NCI-H748 (cell line): ENCODE measurements around the gene TRABD2B.
A peak's percentile ranks its signal among the peaks of the same experiment; 100 is the strongest.
"Not testable (repeated sequence)": the region's sequence is repeated elsewhere in the genome, so short reads cannot be mapped to it uniquely, and the experiment has no call there.

Source experiments
- DNase-seq: peaks from one replicate; lab custom pipeline; 2025; ENCODE audit not compliant: unreplicated experiment; lab: John Stamatoyannopoulos, UW

TRABD2B gene

DNA sequence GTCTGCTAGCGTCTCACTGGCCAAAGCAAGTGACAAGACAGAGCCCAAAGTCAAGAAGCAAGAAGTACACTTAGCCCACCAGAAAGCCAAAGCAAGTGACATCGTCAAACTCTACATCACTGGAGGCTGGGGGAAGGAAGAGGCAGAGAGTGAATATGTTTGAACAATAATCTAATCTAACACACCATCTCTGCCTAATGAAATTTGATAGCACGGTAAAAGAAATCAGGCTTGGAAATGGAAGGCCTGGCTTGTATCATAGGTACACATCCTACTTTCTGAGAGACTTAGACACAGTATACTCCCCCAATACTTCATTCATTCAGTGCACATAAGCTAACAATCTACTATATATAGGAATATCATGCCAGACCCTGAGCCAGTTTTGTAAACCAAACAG is 26.3 kb downstream of the TRABD2B start:
- DNase-seq, result no peak

DNA sequence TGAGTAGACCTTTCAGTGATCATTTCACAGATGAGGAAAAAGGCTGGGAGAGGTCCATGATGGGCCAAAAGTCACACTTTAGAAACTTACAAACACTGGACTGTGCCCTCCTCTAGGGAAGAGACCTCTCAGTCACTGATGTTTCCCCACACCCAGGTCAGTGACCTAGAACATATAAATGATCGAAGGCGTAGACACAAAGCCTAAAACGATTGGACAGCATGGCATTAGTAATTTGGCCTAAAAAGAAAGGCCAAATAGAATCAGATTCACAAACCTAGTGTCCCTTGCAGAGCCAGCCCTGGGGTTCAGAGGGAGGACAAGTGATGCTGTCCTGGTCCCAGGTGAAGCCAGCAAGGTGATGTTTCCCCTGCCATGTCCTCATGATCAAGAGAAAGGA is 27.7 kb downstream of the TRABD2B start:
- DNase-seq, result no peak

DNA sequence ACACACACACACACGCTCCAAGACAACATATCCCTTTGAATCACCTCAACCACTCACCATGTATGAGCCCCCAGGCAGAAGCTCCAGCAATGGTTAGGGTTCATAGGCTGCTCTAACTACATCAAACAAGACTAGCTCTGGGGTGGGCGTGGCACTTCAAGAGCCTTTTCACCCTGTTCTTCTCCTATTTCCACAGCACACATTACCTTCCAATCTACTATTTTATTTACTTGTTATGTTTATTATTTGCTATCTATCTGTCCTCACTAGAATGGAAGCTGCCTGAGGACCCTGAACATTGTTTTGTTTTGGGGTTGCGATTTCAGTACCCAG is 28.7 kb downstream of the TRABD2B start:
- no peak for DNase-seq

GRCh38 chr1:47967864-47968555 is 29.2 kb downstream of the TRABD2B start:
- no peak for DNase-seq

- no peak for DNase-seq
Measured at GRCh38 chr1:47965816-47966215, 31.4 kb downstream of the TRABD2B start.

- DNase-seq, result no peak
Measured at GRCh38 chr1:47964636-47965035, 32.5 kb downstream of the TRABD2B start.

DNA sequence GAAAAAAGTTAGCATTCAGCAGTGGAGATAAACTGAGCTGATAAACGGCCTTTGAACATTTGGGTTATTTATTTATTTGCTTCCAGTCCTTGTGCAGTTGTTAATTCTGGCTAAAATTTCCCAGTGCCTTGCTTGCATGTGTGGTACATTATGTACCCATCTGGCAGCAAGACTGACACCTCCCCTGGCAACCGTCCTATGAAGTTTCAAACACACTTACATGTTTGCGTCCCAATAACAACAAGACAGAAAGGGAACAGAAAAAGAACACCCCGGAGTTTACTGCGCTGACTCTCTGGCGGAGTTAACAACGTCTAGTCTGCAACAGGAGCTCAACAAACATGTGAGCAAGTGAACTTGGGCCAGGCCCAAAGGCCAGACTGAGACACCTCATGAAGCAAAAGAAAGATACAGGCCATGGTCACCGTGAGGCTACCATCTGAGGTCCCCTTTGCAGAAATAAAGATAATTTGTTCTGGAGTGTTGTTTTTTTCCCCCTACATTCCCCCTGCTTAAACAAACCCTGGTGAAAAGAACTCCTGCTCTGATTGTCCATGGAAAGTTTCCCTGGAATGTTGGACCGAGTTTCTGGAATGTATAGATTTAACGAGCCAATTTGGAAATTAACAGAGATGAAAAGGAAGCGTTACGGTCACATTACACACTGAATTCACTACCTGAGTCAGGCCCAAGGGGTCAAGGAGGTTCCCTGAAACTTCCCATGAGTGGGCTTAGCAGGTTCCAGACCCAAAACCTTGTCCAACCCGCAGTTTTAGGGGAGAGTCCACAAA is 33.4 kb downstream of the TRABD2B start:
- DNase-seq, result no peak

GRCh38 chr1:47962750-47963492 is 34.3 kb downstream of the TRABD2B start:
- DNase-seq, result no peak

- DNase-seq, result not testable (repeated sequence)
Measured at GRCh38 chr1:47961835-47962234, 35.4 kb downstream of the TRABD2B start.

GRCh38 chr1:47956491-47956890 is 40.7 kb downstream of the TRABD2B start:
- DNase-seq, result not testable (repeated sequence)

DNA sequence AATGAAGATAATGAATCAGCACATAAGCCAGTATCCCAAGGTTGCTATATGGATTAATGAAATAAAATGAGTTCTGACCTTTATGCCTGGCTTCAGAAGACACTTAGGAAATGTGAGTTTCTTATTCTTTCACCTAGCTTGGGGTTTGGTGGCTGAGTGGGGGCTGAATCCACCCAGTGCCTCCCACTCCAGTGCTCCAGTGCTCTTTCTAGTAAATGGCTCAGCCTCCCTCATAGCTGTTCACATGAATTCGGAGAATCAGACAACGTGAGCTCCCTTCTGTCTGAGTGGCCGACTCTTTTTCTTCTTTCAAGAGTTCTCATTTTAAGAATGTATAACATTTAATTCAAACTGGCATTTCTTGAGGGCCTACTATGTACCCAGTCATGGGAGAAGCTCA is 43.5 kb downstream of the TRABD2B start:
- DNase-seq, result no peak

- DNase-seq, result no peak
Measured at GRCh38 chr1:47951545-47952235, 45.5 kb downstream of the TRABD2B start.

GRCh38 chr1:47951026-47951425 is 46.2 kb downstream of the TRABD2B start:
- no peak for DNase-seq

DNA sequence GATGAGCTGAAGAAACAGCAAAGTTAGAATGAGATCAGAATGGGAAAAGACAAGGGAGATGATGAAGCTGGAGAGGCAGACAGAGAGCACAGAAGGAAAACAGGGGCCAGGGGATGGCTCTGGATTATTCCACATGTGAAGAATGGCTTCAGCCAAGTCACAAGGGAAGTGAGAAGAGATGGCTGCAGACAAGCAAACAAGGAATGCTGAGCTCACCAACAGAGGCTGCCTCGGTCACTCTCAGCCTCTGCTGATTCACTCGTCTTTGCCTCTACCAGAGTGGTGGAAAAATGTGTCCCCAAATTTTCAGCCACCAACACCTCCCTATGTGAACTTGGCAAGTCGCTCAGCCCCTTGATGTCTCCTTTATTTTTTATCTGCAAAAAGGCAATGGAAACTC is 46.7 kb downstream of the TRABD2B start:
- DNase-seq, result no peak

DNA sequence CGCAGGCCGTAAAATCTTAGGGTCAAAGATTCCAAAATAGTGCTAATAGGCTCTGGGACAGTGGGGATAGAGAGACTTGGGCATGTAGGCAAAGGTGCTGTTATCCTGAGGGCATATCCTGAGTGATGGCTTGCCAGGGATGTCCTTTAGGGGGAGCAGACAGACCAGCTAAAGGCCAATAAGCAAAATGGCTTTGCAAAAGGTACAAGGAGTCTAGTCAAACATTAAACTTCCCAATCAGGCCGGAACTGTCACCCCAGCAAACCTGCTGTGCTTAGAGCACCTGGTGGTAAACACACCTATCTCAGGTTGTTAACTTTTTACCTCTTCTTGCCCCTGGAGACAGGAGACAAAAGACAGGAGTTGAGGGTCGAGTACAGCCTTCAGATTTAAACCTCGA is 49.1 kb downstream of the TRABD2B start:
- DNase-seq, result no peak

- no peak for DNase-seq
Measured at GRCh38 chr1:47947531-47947930, 49.7 kb downstream of the TRABD2B start.

GRCh38 chr1:47944561-47944960 is 52.6 kb downstream of the TRABD2B start:
- DNase-seq, result no peak

DNA sequence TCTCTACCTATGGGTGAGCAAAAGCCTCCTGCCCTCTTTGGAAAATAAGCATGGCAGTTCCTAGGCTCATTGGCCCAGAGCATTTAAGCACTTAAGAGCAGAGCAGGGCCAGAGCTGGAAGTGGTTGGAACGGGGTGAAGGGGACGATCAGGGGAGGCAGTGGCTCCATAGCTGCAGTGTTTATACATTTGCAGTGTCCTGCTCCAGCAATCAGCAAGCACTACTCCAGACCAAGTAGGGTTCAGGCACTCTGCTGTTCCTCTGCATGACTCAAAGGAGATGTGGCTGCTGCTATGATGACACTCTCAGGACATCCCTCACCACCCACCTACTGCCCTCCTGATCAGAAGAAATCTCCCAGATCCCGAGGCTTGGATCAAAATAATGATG is 55.0 kb downstream of the TRABD2B start:
- no peak for DNase-seq

DNA sequence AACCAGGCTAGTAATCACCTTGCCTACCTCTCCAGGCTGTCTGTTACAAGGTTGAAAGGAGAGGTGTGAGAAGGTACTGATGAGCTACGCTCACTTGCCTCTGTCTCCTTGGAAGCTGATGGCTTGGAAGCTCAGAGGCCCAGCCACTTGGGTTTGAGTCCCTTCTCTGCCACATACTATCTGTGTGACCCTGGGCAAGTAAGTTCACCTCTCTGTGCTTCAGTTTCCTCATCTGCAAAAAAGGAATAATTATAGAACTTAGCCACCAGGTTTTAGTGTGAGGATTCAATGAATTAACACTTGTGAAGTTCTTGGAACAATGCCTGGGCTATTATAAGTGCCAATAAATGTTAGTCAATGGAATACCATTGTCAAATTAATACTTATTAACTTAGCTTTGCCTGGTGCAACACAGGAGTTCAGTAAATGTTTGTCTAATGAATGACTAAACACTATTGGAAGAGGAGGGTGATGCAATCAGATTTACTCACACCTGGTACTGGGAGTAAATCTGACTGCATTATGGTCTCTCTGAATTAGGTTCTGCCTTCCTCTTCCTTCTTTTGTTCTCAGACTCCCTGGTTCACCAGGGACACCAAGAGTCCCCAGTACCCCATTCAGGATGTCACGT is 55.5 kb downstream of the TRABD2B start:
- peak; percentile 34 for DNase-seq

- DNase-seq, result no peak
Measured at GRCh38 chr1:47940779-47941178, 56.4 kb downstream of the TRABD2B start.

GRCh38 chr1:47940326-47940725 is 56.9 kb downstream of the TRABD2B start:
- DNase-seq, result no peak
